ENCODE measurements around the gene RNF39.
"Not testable (repeated sequence)": the region's sequence is repeated elsewhere in the genome, so short reads cannot be mapped to it uniquely, and the experiment has no call there.

RNF39 gene

GRCh38 chr6:30062471-30063178 is 12.9 kb downstream of the RNF39 start:
- no peak for DNase-seq (ENCODE audit: low read depth in 2 of 2)

DNA sequence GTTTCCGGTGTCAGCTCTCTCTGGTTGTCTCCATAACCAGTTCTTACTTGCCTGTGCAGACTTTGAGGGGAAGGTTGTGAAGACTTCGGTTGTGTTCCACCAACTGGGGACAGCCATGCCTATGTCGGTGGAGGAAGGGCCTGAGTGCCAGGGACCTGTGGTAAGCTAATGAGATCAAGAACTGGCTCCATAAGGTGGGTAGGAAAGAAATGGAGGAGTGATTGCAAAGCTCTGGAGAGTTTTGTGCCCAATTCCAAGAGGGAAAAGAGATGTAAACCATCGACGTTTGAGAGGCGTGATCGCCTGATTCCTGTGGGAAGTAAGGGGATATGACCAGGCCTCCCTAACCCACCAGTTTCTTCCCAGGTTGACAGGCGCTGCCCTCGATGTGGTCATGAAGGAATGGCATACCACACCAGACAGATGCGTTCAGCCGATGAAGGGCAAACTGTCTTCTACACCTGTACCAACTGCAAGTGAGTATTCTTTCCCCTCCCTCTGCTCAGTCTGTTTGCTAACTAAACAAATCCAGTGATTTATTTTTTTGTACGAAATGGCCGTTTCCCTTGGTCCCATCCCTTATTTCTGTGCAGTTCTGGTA is 13.6 kb downstream of the RNF39 start:
- DNase-seq (ENCODE audit: low read depth in 2 of 2) = no peak

DNA sequence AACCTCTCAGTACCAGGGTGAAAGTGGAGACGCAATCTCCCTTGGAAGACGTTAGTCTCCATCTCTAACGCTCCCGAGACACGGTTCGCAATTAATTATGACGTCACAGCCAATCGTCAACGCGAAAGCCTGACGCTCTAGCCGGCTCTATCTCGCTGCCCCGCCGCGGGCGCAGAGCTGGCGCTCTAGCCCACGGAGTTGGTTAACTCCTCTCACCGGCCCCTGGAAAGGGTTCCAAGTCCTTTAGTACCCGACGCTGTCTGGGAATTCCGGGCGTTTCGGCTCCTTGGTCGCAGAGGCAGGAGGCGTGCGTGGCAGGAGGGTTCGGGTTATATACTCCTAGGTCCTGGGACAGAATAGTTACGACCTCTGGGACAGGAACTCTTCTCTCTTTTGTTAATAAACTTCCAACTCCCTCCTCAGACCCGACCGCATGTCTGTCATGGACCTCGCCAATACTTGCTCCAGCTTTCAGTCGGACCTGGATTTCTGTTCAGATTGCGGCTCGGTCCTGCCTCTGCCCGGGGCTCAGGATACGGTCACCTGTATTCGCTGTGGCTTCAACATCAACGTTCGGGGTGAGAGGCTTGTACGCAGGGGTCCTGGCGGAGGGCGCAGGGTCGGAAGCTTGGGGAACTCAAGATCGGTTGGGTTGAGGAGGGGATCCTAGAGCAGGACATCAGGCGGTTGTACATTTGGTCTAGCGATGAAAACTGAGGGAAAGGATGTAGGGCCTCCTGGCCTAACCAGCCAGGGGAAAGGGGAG is 14.3 kb downstream of the RNF39 start, which contains the start of gene POLR1H:
POLR1H (plus strand) TSS at position 174 of the 766 bp plus-strand sequence; CDS start at position 434, 260 bp downstream.
- DNase-seq (ENCODE audit: low read depth in 2 of 2) = peak; percentile 62 to 67

DNA sequence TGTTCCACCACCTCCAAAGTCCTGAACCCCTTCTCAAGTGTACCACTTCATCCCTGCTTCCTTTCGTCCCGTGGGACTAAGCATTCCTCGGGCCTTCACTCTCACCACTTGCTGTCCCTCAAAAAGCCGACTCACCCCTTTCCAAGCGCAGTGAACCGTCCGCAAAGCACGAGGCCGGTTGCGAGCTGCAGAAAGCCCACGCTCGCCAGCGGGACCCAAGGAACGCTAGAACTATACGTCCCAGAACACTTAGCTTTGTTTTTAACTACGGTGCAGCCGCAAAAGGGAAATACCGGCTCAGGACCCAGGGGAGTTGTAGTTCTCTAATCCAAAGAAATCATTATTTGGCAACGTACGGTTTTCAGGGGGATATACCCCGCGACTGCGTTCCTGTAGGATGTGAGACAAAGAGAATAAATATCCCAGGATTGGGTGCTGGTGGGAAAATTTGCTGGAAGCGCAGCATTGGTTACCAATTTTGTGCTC is 14.9 kb downstream of the RNF39 start:
- no peak for DNase-seq (ENCODE audit: low read depth in 2 of 2)

- no peak for DNase-seq (ENCODE audit: low read depth in 2 of 2)
Measured at GRCh38 chr6:30055513-30055912, 20.1 kb downstream of the RNF39 start.

DNA sequence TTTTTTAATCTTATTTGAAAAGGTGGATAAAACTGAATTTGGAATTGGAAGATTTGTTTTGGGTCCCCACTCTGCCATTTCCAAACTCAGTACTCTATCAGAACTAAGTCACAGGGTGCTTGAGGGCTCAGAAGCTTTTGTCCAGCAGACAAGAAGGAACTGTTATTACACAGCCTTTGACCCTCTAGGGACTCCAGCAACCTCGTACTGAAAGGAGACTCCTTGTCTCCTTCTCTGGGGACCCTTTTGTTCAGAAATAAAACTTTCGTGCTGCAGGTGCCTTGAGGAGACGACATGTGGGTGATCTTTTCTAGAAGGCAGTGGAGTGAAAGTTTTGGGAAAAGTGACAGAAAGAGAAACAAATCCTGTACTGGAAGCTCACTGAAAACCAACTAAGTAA is 21.9 kb downstream of the RNF39 start:
- no peak for DNase-seq (ENCODE audit: low read depth in 2 of 2)

- no peak for DNase-seq (ENCODE audit: low read depth in 2 of 2)
Measured at GRCh38 chr6:30047220-30047619, 28.3 kb downstream of the RNF39 start.

GRCh38 chr6:30044630-30045029 is 30.9 kb downstream of the RNF39 start:
- DNase-seq (ENCODE audit: low read depth in 2 of 2) = no peak

- DNase-seq (ENCODE audit: low read depth in 2 of 2) = no peak
Measured at GRCh38 chr6:30043744-30044143, 31.8 kb downstream of the RNF39 start.

DNA sequence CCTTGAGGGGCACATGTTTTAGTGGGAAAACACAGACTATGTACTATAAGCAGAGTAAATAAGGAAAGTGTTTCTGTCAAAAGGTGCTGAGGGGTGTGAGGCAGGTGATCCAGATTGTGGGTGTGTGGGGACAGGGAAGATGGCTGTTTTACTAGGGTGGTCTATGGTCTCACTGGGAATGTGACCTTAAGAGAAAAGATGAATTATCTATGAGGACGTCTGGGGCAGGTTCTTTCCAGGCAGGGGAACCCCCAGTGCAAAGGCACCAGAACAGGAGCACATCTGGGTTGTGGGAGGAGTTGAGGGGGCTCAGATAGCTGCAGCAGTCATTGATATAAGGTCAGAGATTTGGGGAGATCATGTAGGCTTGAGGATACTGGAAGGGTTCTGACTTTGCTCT is 32.7 kb downstream of the RNF39 start:
- no peak for DNase-seq (ENCODE audit: low read depth in 2 of 2)

GRCh38 chr6:30042476-30042875 is 33.1 kb downstream of the RNF39 start:
- no peak for DNase-seq (ENCODE audit: low read depth in 2 of 2)

DNA sequence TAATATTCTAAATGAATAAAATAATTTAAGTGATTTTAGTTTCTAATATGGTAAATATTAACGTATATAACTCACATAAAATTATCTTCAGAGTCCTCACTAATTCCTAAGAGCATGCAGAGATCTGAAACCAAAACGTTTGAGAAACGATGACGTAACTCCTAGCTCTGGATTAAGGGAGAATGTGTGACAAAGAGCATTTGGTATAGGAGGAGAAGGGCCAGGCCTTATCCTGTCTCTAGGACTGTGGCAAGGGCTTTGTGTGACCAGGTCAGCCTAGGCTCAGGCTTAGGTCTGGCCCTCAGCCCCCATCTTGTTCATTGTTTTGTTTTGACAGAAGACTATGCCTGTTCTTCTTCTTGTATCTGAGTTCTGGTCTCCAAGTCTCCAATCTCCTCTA is 33.7 kb downstream of the RNF39 start:
- DNase-seq (ENCODE audit: low read depth in 2 of 2) = no peak

DNA sequence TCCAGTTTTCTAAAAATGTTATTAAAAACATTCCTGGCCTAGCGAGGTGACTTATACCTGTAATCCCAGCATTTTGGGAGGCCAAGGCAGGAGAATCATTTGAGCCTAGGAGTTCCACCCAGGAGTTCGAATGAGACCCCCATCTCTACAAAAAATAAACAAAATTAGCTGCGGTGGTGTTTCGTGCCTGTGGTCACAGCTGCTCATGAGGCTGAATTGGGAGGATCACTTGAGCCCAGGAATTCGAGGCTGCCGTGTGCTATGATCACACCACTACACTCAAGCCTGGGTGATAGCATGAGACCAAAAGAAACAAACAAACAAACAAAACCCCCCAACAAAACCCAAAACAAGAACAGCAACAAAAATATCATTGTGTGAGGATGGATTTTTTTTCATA is 34.3 kb downstream of the RNF39 start:
- no peak for DNase-seq (ENCODE audit: low read depth in 2 of 2)

- no peak for DNase-seq (ENCODE audit: low read depth in 2 of 2)
Measured at GRCh38 chr6:30037182-30037788, 38.3 kb downstream of the RNF39 start.

- no peak for DNase-seq (ENCODE audit: low read depth in 2 of 2)
Measured at GRCh38 chr6:30035784-30036183, 39.8 kb downstream of the RNF39 start.

DNA sequence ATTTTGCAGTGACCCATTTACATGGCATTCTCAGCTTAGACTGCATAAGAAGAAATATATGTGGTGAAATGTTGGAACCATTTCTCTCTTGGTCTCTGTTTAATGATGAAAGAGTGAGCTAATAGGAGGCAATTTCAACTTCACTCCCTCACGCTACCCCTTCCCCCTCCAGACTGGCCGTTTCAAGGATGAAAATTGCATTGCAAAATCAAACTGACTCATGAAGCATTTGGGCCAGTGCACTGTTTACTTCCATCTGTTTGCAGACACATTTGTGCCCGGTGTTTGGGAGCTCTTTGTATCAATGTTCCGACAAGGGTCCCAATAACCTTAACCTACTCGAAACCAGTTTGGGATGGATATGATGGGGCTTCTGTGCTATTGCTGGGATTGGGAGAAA is 42.1 kb downstream of the RNF39 start:
- not testable (repeated sequence) for DNase-seq (ENCODE audit: low read depth in 2 of 2)

DNA sequence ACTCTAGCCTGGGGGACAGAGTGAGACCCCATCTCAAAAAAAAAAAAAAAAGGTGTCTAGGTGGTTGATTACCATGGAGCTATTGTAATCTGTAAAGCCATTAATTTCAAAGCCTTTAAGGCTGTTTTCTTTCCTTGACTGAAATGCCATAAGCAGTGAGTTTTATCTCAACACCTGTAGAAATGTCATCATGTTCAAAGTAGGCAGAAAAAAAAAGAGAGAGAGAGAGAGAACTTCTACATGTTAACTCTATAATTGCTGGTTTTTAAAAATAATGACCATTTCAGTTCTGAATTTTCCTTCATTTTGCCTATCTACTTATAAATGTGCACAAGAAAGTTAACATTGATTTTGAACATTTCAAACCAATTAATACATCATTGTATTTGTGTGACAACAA is 44.2 kb downstream of the RNF39 start:
- no peak for DNase-seq (ENCODE audit: low read depth in 2 of 2)

DNA sequence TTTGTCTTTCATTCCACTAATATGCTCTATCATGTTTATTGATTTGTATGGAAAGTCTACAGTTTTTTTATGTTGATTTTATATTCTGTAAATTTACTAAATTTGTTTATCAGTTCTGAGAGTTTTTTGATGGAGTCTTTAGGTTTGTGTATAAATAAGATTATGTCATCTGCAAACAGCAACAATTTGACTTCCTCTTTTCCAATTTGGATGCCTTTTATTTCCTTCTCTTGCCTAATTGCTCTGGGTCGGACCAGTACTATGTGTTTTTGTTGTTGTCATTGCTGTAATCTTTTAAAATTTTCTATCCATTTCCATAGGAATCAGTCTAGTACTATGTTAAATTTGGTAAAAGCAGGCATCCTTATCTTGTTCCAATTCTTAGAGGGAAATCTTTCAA is 46.0 kb downstream of the RNF39 start:
- DNase-seq (ENCODE audit: low read depth in 2 of 2) = no peak

DNA sequence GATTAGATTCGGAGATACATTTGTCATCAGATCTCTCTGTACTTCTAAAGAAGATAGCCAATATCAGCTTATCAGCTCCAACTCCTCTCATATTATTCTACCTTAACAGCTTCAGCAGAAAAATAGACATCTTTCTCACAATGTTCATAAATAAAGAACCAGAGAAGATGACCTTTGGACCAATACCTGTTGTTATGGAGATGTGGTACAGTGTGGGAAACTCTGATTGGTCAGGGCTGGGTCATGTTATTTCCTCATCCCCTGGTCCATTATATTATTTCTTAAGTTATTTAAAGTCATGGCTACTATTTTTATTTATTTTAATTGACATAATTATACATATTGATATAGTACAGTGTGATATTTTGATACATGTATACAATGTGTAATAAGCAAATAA is 50.4 kb downstream of the RNF39 start:
- no peak for DNase-seq (ENCODE audit: low read depth in 2 of 2)

DNA sequence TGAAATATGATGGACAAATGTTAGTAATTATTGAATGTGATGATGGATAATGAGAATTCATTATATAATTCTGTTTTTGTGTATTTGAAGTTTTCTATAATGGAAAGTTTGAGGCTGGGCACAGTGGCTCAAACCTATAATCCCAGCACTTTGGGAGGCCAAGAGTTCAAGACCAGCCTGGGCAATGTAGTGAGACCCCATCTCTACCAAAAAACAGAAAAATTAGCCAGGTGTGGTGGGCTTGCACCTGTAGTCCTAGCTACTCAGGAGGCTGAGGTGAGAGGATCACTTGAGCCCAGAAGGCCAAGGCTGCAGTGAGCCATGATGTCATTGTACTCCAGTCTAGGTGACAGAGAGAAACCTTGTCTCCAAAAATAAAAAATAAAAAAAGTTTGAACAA is 52.9 kb downstream of the RNF39 start:
- not testable (repeated sequence) for DNase-seq (ENCODE audit: low read depth in 2 of 2)

- DNase-seq (ENCODE audit: low read depth in 2 of 2) = no peak
Measured at GRCh38 chr6:30022189-30022588, 53.4 kb downstream of the RNF39 start.

GRCh38 chr6:30020626-30021025 is 54.9 kb downstream of the RNF39 start:
- no peak for DNase-seq (ENCODE audit: low read depth in 2 of 2)

Data from stimulated activated CD4-positive, alpha-beta T cell treated with anti-CD3 and anti-CD28 coated beads, Interleukin-1b, Interleukin-23, amount 100 ng/mL, for 1 hour (primary cell).